A549 (cell line): ENCODE measurements around the gene SETBP1. TPM values are rescaled to one million over a fixed set of nuclear protein-coding genes. Genes with fewer than 3 reads are reported as not detected.

ENCODE experiments used
- ATAC-seq, 2 experiments: fragments of 200-7000 bp in 1 of 2; fragments of >200 bp in 1 of 2; cut with Nextera tagmentation in 1 of 2; cut with Tn5 transposase in 1 of 2; 3 replicates each; pipeline versions ENCODE4 v1.8.0 to v1.9.1; 2018 to 2020; ENCODE audit warnings: mild to moderate bottlenecking in 1 of 2, moderate library complexity in 1 of 2
- CTCF ChIA-PET: fragments of 300-600 bp; sonication (Branson Sonifier 250); formaldehyde crosslinking; extraction: SDS; loops from one replicate; lab custom pipeline; 2021; ENCODE audit warnings: antibody characterized with exemption, inconsistent platforms; lab: Yijun Ruan, JAX
- POLR2A ChIA-PET: fragments of 350-600 bp; formaldehyde crosslinking; extraction: SDS; loops from one replicate; lab custom pipeline; 2021; ENCODE audit warnings: antibody characterized with exemption, inconsistent platforms; lab: Yijun Ruan, JAX
- DNase-seq, 2 experiments: peaks; one replicate each; pipeline versions ENCODE4 v3.0.0 to v3.0.0-alpha.2; 2011 to 2016; ENCODE audit warnings: low read depth in 1 of 2, low spot score in 1 of 2
- FAIRE-seq: peaks from 2 replicates; lab custom pipeline; 2011; peaks lifted over from hg19 to GRCh38; lab: Jason Lieb, UNC
- H3K27ac ChIP-seq, 2 experiments: fragments of >200 bp; sonication (Bioruptor Twin); formaldehyde crosslinking; 3 replicates each; pipeline ENCODE4 v1.5.1; 2016 to 2017
- H3K4me1 ChIP-seq: fragments of >200 bp; sonication (Bioruptor Twin); formaldehyde crosslinking; 3 replicates; pipeline ENCODE4 v1.6.1; 2016
- H3K4me2 ChIP-seq: fragments of >200 bp; sonication (Bioruptor Twin); formaldehyde crosslinking; 3 replicates; pipeline ENCODE4 v1.6.1; 2016
- H3K4me3 ChIP-seq: fragments of >200 bp; sonication (Bioruptor Twin); formaldehyde crosslinking; 3 replicates; pipeline ENCODE4 v1.5.1; 2016
- H3K9me3 ChIP-seq: fragments of >200 bp; sonication (Bioruptor Twin); formaldehyde crosslinking; 3 replicates; pipeline ENCODE4 v1.6.1; 2016
- ATOH8 ChIP-seq: fragments of 250-450 bp; sonication (Bioruptor Pico); IDR thresholded peaks from 2 replicates; pipeline ENCODE4 v1.5.0; 2020; ENCODE audit warnings: low read depth, mild to moderate bottlenecking, moderate library complexity
- CHD4 ChIP-seq: fragments of 200-600 bp; sonication (generic); IDR thresholded peaks from 2 replicates; pipeline ENCODE4 v1.6.1; 2016; ENCODE audit warnings: antibody characterized with exemption, mild to moderate bottlenecking, borderline replicate concordance
- EHMT2 ChIP-seq: fragments of 200-600 bp; sonication (generic); IDR thresholded peaks from 2 replicates; pipeline ENCODE4 v1.6.1; 2016; ENCODE audit warnings: antibody characterized with exemption, low read depth, mild to moderate bottlenecking, moderate library complexity
- EP300 ChIP-seq, 2 experiments: fragments of >200 bp; sonication (Bioruptor Twin); formaldehyde crosslinking; IDR thresholded peaks; 2 replicates in 1 of 2; 3 replicates in 1 of 2; pipeline ENCODE4 v1.6.1; 2016 to 2017
- ESRRA ChIP-seq: fragments of 150-350 bp; IDR thresholded peaks from 2 replicates; pipeline ENCODE4 v1.6.1; 2014; ENCODE audit warnings: mild to moderate bottlenecking, low read length, borderline replicate concordance
- FOSB ChIP-seq: fragments of 250-450 bp; sonication (Bioruptor Pico); IDR thresholded peaks from 2 replicates; pipeline ENCODE4 v1.5.0; 2020; ENCODE audit warnings: mild to moderate bottlenecking, moderate library complexity
- FOSL2 ChIP-seq, 2 experiments: fragments of 450-650 bp in 1 of 2; fragments of >200 bp in 1 of 2; sonication (Bioruptor Twin) in 1 of 2; formaldehyde crosslinking; IDR thresholded peaks; 2 replicates each; pipeline versions ENCODE4 v1.5.0 to v1.6.1; 2016 to 2020; ENCODE audit warnings: mild to moderate bottlenecking in 1 of 2, moderate library complexity in 1 of 2
- FOXS1 ChIP-seq: fragments of 250-450 bp; sonication (Bioruptor Pico); IDR thresholded peaks from 2 replicates; pipeline ENCODE4 v1.5.0; 2020; ENCODE audit warnings: mild to moderate bottlenecking, moderate library complexity
- GATA3 ChIP-seq: IDR thresholded peaks from 2 replicates; pipeline ENCODE4 v1.6.1; 2012; ENCODE audit warnings: borderline replicate concordance
- HEYL ChIP-seq: fragments of 250-450 bp; sonication (Bioruptor Pico); IDR thresholded peaks from 2 replicates; pipeline ENCODE4 v1.8.0; 2021; ENCODE audit warnings: mild to moderate bottlenecking, moderate library complexity
- HMGXB4 ChIP-seq: fragments of 250-450 bp; sonication (Bioruptor Pico); IDR thresholded peaks from 2 replicates; pipeline ENCODE4 v1.5.0; 2021; ENCODE audit warnings: mild to moderate bottlenecking, moderate library complexity, borderline replicate concordance
- HOXA7 ChIP-seq: fragments of 250-450 bp; sonication (Bioruptor Pico); IDR thresholded peaks from 2 replicates; pipeline ENCODE4 v1.5.0; 2020; ENCODE audit warnings: mild to moderate bottlenecking, moderate library complexity
- HOXB13 ChIP-seq: fragments of 250-450 bp; sonication (Bioruptor Pico); IDR thresholded peaks from 2 replicates; pipeline ENCODE4 v1.5.0; 2020; ENCODE audit warnings: low read depth, mild to moderate bottlenecking, moderate library complexity
- HOXB5 ChIP-seq: fragments of 250-450 bp; sonication (Bioruptor Pico); IDR thresholded peaks from 2 replicates; pipeline ENCODE4 v1.5.0; 2020; ENCODE audit warnings: mild to moderate bottlenecking, moderate library complexity
- JUN ChIP-seq, 2 experiments: fragments of >200 bp; sonication (Bioruptor Twin); formaldehyde crosslinking; IDR thresholded peaks; 2 replicates in 1 of 2; 3 replicates in 1 of 2; pipeline ENCODE4 v1.6.1; 2016 to 2017
- KDM1A ChIP-seq: fragments of 200-600 bp; sonication (generic); IDR thresholded peaks from 2 replicates; pipeline ENCODE4 v1.6.1; 2016; ENCODE audit warnings: low read depth, mild to moderate bottlenecking
- KDM5A ChIP-seq: fragments of 200-600 bp; sonication (generic); IDR thresholded peaks from 2 replicates; pipeline ENCODE4 v1.6.1; 2016; ENCODE audit warnings: antibody characterized with exemption, mild to moderate bottlenecking
- MAZ ChIP-seq: fragments of 150-350 bp; IDR thresholded peaks from 2 replicates; pipeline ENCODE4 v1.6.1; 2014; ENCODE audit warnings: antibody characterized with exemption, low read depth, low read length, borderline replicate concordance
- NFE2L2 ChIP-seq: fragments of 150-350 bp; conservative IDR thresholded peaks from 2 replicates; pipeline ENCODE4 v1.6.1; 2014; ENCODE audit warnings: low read length
- NPAS2 ChIP-seq: fragments of 250-450 bp; sonication (Bioruptor Pico); IDR thresholded peaks from 2 replicates; pipeline ENCODE4 v1.8.0; 2022; ENCODE audit warnings: mild to moderate bottlenecking, moderate library complexity, borderline replicate concordance
- NR3C1 ChIP-seq: fragments of >200 bp; sonication (Bioruptor Twin); formaldehyde crosslinking; IDR thresholded peaks from 3 replicates; pipeline ENCODE4 v1.6.1; 2017
- POLR2AphosphoS2 ChIP-seq: conservative IDR thresholded peaks from 2 replicates; pipeline ENCODE4 v1.6.1; 2012; ENCODE audit warnings: low read length, improper control_type of control experiment, inconsistent platforms
- RAD21 ChIP-seq, 2 experiments: fragments of >200 bp in 1 of 2; sonication (Bioruptor Twin) in 1 of 2; formaldehyde crosslinking in 1 of 2; IDR thresholded peaks in 1 of 2; conservative IDR thresholded peaks in 1 of 2; 2 replicates in 1 of 2; 3 replicates in 1 of 2; pipeline ENCODE4 v1.6.1; 2012 to 2018; ENCODE audit warnings: inconsistent platforms in 1 of 2
- RARB ChIP-seq: fragments of 250-450 bp; sonication (Bioruptor Pico); IDR thresholded peaks from 2 replicates; pipeline ENCODE4 v1.8.0; 2021; ENCODE audit warnings: mild to moderate bottlenecking, moderate library complexity
- RNF2 ChIP-seq: fragments of 200-600 bp; sonication (generic); IDR thresholded peaks from 2 replicates; pipeline ENCODE4 v1.6.1; 2016; ENCODE audit warnings: low read depth, mild to moderate bottlenecking, antibody characterized with exemption, moderate library complexity, borderline replicate concordance
- SMC3 ChIP-seq: fragments of >200 bp; sonication (Bioruptor Twin); formaldehyde crosslinking; IDR thresholded peaks from 3 replicates; pipeline ENCODE4 v1.6.1; 2018; ENCODE audit warnings: inconsistent platforms
- SREBF2 ChIP-seq: fragments of 450-650 bp; IDR thresholded peaks from 2 replicates; pipeline ENCODE4 v1.6.1; 2014; ENCODE audit warnings: mild to moderate bottlenecking, moderate library complexity
- ZC3H11A ChIP-seq: fragments of 450-650 bp; IDR thresholded peaks from 2 replicates; pipeline ENCODE4 v1.6.1; 2014; ENCODE audit warnings: antibody characterized with exemption, mild to moderate bottlenecking
- ZNF302 ChIP-seq: fragments of 250-450 bp; sonication (Bioruptor Pico); IDR thresholded peaks from 2 replicates; pipeline ENCODE4 v1.9.0; 2021; ENCODE audit warnings: inconsistent platforms, mild to moderate bottlenecking, moderate library complexity
- WGBS: methylation state at CpG from one replicate; pipeline ENCODE4 v1.1.6; 2017; ENCODE audit errors: missing lambda C conversion rate; 5-methylcytosine and 5-hydroxymethylcytosine counted together
- polyA plus RNA-seq, 4 experiments: library from polyadenylated mRNA; depleted of rRNA in 3 of 4; stranded (reverse); fragments of >200 nt; fragmentation: RNase III in 1 of 4; extraction: RNeasy Plus Mini Kit Qiagen cat#74134 plus additional on column Dnase treatment in 1 of 4; gene quantifications; 2 replicates in 3 of 4; 3 replicates in 1 of 4; pipeline ENCODE4 v1.2.3, GENCODE V29; 2011 to 2017
- TF ChIP-seq, protein P1 (sequence below): fragments of 450-650 bp; IDR thresholded peaks from 2 replicates; pipeline ENCODE4 v1.6.1; 2014; ENCODE audit warnings: antibody characterized with exemption
- TF ChIP-seq, protein P2 (sequence below): fragments of 150-350 bp; IDR thresholded peaks from 2 replicates; pipeline ENCODE4 v1.6.1; 2014; ENCODE audit warnings: low read depth, mild to moderate bottlenecking, low read length

Gene SETBP1
- polyA plus RNA-seq, 2 of the 4 experiments (the other 2 are of a cell fraction) = 0.50 to 1.9 TPM

DNA sequence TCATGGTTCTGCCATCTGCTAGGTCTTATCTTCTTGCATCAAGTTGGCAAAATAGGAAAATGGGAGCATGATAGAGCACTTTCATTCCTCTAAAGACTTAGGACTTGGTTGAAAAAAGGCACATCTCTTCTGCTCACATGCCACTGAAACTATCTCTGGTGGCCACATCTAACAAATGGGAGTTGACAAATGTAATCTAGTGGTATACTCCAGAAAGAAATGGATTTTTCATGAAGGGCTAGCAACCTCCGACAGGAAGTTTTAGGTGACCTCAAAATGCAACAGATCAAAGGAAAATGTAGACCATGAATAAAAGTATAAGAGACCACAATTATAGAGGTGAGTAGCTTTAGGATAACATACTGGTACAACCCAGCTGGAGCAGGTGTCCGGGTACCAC is 224.1 kb downstream of the SETBP1 start:
- no peaks in the 10 kb centered on the region for H3K9me3 ChIP-seq
- CTCF ChIA-PET = interaction anchor here (0.7 to 1.3 kb wide), 2 partner anchors 308 to 562 kb away, joined by 3 read pairs; no protein-coding TSS in a partner anchor
- no peak overlapping the region for H3K4me2 ChIP-seq
- no peak overlapping the region for H3K4me3 ChIP-seq
- WGBS = 52% methylated on average over 2 of the region's 2 CpGs
- no peak for FAIRE-seq
- H3K27ac ChIP-seq = no peak overlapping the region
- no peak for DNase-seq
- TF ChIP-seq ZC3H11A = no peak
- TF ChIP-seq FOXS1 (CRISPR knock-in tag) = no peak
- no peak for TF ChIP-seq RARB (CRISPR knock-in tag)
- no peak for TF ChIP-seq JUN (IDR thresholded peaks at IDR 0.05)
- no peak for TF ChIP-seq SMC3
- TF ChIP-seq HEYL (CRISPR knock-in tag) = no peak
- no peak for TF ChIP-seq ESRRA
- no peak for TF ChIP-seq RAD21 (conservative IDR thresholded peaks at IDR 0.05 in 1 of 2, IDR thresholded peaks at IDR 0.05 in 1 of 2)
- no peak for TF ChIP-seq SREBF2
- TF ChIP-seq HOXB5 = no peak
- TF ChIP-seq, all 56 proteins: peak for 0
- ATAC-seq = no peak
- POLR2A ChIA-PET = no interaction called here
- no peaks in the 10 kb centered on the region for H3K4me1 ChIP-seq

DNA sequence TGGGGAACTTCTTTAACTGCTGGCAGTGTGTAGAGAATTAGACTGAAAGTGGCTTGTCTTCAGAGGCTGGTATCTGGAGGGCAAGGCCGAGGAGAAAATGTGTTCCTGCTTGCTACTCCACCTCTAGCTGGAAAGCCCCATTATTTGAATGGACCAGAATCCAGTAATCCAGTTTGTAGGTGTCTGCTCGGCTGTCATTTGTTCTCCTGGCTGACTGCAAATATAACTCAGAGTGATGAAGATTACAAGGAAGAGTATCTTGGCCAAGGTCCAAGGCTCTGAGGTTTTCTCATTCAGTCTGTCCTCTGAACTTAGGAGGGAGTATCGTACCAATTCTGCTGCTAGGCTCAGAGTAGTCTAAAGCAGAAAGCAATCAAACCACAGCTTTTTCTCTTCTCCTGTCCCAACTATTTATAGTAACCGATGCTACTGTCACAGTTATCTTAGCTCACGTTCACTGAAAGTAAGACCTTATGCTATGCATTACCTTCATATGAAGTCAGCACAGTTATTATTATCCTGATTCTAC is 228.6 kb downstream of the SETBP1 start:
- 57% methylated on average over 5 of the region's 5 CpGs for WGBS
- ATAC-seq (no peak), FAIRE-seq (no peak), DNase-seq (no peak)
- Histone ChIP-seq H3K9me3 (no peaks in the 10 kb centered on the region), H3K27ac (no peak overlapping the region), H3K4me3 (no peak overlapping the region), H3K4me1 (no peaks in the 10 kb centered on the region), H3K4me2 (no peak overlapping the region)
- POLR2A ChIA-PET = no interaction called here
- CTCF ChIA-PET = no interaction called here
- TF ChIP-seq EP300 (IDR thresholded peaks at IDR 0.05) (no peak), FOSB (no peak), HMGXB4 (CRISPR knock-in tag) (no peak), SMC3 (no peak), RARB (CRISPR knock-in tag) (no peak), KDM5A (no peak), NPAS2 (CRISPR knock-in tag) (no peak), GATA3 (no peak), KDM1A (no peak), HOXB13 (CRISPR knock-in tag) (no peak), ZNF302 (CRISPR knock-in tag) (no peak), RNF2 (no peak), POLR2AphosphoS2 (no peak), FOSL2 (IDR thresholded peaks at IDR 0.05) (no peak), FOSL2 (CRISPR knock-in tag; IDR thresholded peaks at IDR 0.05) (no peak), NR3C1 (no peak)
- TF ChIP-seq, protein P1, sequence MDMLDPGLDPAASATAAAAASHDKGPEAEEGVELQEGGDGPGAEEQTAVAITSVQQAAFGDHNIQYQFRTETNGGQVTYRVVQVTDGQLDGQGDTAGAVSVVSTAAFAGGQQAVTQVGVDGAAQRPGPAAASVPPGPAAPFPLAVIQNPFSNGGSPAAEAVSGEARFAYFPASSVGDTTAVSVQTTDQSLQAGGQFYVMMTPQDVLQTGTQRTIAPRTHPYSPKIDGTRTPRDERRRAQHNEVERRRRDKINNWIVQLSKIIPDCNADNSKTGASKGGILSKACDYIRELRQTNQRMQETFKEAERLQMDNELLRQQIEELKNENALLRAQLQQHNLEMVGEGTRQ = no peak

DNA sequence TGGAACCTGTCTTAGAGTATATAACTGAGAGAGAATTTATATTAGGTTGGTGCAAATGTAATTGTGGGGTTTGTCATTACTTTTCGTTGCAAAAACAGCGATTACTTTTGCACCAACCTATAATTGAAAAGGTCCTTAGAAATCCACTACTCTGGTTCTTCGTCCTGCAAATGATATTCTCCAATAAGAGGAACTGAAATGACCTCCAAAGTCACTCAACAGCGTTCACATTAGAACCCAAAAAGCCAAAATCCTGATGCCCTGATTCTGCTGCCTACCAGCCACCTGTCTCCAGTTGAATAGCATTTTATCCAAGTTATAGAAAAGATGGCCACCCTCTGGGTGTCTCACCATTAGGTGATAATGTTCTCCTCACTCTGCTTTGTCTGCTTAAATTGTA is 230.6 kb downstream of the SETBP1 start:
- ChIA-PET CTCF (no interaction called here), POLR2A (no interaction called here)
- no peak overlapping the region for H3K27ac ChIP-seq
- no peaks in the 10 kb centered on the region for H3K9me3 ChIP-seq
- no peaks in the 10 kb centered on the region for H3K4me1 ChIP-seq
- no peak overlapping the region for H3K4me2 ChIP-seq
- ATAC-seq = no peak
- H3K4me3 ChIP-seq = no peak overlapping the region
- DNase-seq = no peak
- 69% methylated on average over 4 of the region's 4 CpGs for WGBS
- no peak for FAIRE-seq
- no peak for TF ChIP-seq NPAS2 (CRISPR knock-in tag)
- TF ChIP-seq EHMT2 = no peak
- no peak for TF ChIP-seq ATOH8
- no peak for TF ChIP-seq HOXB5
- no peak for TF ChIP-seq ZC3H11A
- TF ChIP-seq NFE2L2 = no peak
- TF ChIP-seq MAZ = no peak
- TF ChIP-seq CHD4 = no peak
- no peak for TF ChIP-seq HOXA7 (CRISPR knock-in tag)
- no peak for TF ChIP-seq RAD21 (conservative IDR thresholded peaks at IDR 0.05 in 1 of 2, IDR thresholded peaks at IDR 0.05 in 1 of 2)
- no peak for TF ChIP-seq RARB (CRISPR knock-in tag)
- no peak for TF ChIP-seq FOSL2 (IDR thresholded peaks at IDR 0.05)
- TF ChIP-seq FOSL2 (CRISPR knock-in tag; IDR thresholded peaks at IDR 0.05) = no peak
- TF ChIP-seq, protein P2, sequence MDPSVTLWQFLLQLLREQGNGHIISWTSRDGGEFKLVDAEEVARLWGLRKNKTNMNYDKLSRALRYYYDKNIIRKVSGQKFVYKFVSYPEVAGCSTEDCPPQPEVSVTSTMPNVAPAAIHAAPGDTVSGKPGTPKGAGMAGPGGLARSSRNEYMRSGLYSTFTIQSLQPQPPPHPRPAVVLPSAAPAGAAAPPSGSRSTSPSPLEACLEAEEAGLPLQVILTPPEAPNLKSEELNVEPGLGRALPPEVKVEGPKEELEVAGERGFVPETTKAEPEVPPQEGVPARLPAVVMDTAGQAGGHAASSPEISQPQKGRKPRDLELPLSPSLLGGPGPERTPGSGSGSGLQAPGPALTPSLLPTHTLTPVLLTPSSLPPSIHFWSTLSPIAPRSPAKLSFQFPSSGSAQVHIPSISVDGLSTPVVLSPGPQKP = no peak
